Testis (tissue), 3 donors: ENCODE data around the gene FHOD3. TPM values are rescaled to one million over a fixed set of nuclear protein-coding genes. Genes with fewer than 3 reads are reported as not detected.

ENCODE experiments used
- DNase-seq: peaks from one replicate; pipeline ENCODE4 v3.0.0-alpha.2; 2019
- H3K27ac ChIP-seq, 2 donors: fragments of 200-600 bp; sonication (generic); one replicate each; pipeline ENCODE4 v1.5.1; 2019
- H3K27me3 ChIP-seq: fragments of 200-600 bp; sonication (generic); one replicate; pipeline ENCODE4 v1.5.1; 2019
- H3K36me3 ChIP-seq: fragments of 200-600 bp; sonication (generic); one replicate; pipeline ENCODE4 v1.5.1; 2017; ENCODE audit warnings: low read depth; ENCODE audit errors: missing control alignments
- H3K4me1 ChIP-seq: fragments of 200-600 bp; sonication (generic); one replicate; pipeline ENCODE4 v1.5.1; 2019
- H3K4me3 ChIP-seq, 2 donors: fragments of 200-600 bp; sonication (generic); one replicate each; pipeline ENCODE4 v1.5.1; 2017 to 2019
- H3K9me3 ChIP-seq: fragments of 200-600 bp; sonication (generic); one replicate; pipeline ENCODE4 v1.5.1; 2017
- CTCF ChIP-seq, 3 experiments: fragments of 450-650 bp in 2 of 3; fragments of 200-600 bp in 1 of 3; sonication (generic) in 1 of 3; IDR thresholded peaks; one replicate each; pipeline ENCODE4 v1.5.1; 2016 to 2019; ENCODE audit warnings: antibody characterized with exemption in 3 of 3, mild to moderate bottlenecking in 2 of 3, moderate library complexity in 1 of 3
- POLR2A ChIP-seq: fragments of 450-650 bp; IDR thresholded peaks from one replicate; pipeline ENCODE4 v1.6.1; 2017; ENCODE audit warnings: antibody characterized with exemption, mild to moderate bottlenecking, moderate library complexity
- WGBS, 2 donors: methylation state at CpG; one replicate each; pipeline ENCODE4 v1.1.5; 2018; 5-methylcytosine and 5-hydroxymethylcytosine counted together
- intact Hi-C: fragments of 100-400 bp; cut with DNase I; formaldehyde crosslinking; loops from one replicate; pipeline ENCODE4 v1.15.1; 2023; ENCODE audit warnings: low total_unique reads
- polyA plus RNA-seq: library from polyadenylated mRNA; stranded (reverse); fragments of 350-450 nt; fragmentation: Illumina TruSeq; extraction: RNeasy Lipid Tissue Mini Kit (QIAGEN cat#74804); gene quantifications from one replicate; pipeline ENCODE4 v1.2.3, GENCODE V29; 2014; ENCODE audit warnings: low read depth, low replicate concordance; ENCODE audit not compliant: insufficient read depth
- total RNA-seq, 2 donors: library from RNA; depleted of rRNA; stranded (reverse); fragments of >200 nt; gene quantifications; one replicate each; pipeline ENCODE4 v1.2.3, GENCODE V29; 2016

FHOD3 gene
- total and polyA plus RNA-seq, 3 donors from 2014 or later, result 6.5 to 46.8 (median 37.3) TPM

GRCh38 chr18:36481201-36481657, 183.7 kb downstream of the FHOD3 start:
- Histone ChIP-seq H3K36me3 (no peaks in the 10 kb centered on the region), H3K4me1 (no peaks in the 10 kb centered on the region), H3K27ac (no peak overlapping the region), H3K4me3 (no peak overlapping the region), H3K27me3 (no peaks in the 10 kb centered on the region), H3K9me3 (no peaks in the 10 kb centered on the region)
- intact Hi-C loops, result no loop called here
- WGBS, 2 donors, result 49 to 55% methylated on average over 4 of the region's 4 CpGs
- TF ChIP-seq CTCF (IDR thresholded peaks at IDR 0.05), result no peak
- no peak for TF ChIP-seq POLR2A
- no peak for DNase-seq

GRCh38 chr18:36481935-36482334, 184.4 kb downstream of the FHOD3 start:
- Histone ChIP-seq H3K4me1 (no peaks in the 10 kb centered on the region), H3K27ac (no peak overlapping the region), H3K4me3 (no peak overlapping the region), H3K9me3 (no peaks in the 10 kb centered on the region), H3K27me3 (no peaks in the 10 kb centered on the region), H3K36me3 (no peaks in the 10 kb centered on the region)
- no peak for DNase-seq
- TF ChIP-seq CTCF (IDR thresholded peaks at IDR 0.05) (no peak), POLR2A (no peak)
- intact Hi-C loops, result no loop called here
- 64 to 65% methylated on average over 1 of the region's 1 CpG for WGBS, 2 donors

- intact Hi-C loops, result no loop called here
- DNase-seq, result no peak
- H3K9me3 ChIP-seq, result no peaks in the 10 kb centered on the region
- no peaks in the 10 kb centered on the region for H3K4me1 ChIP-seq
- 82 to 91% methylated on average over 4 to 5 of the region's 5 CpGs for WGBS, 2 donors
- no peak overlapping the region for H3K27ac ChIP-seq
- TF ChIP-seq CTCF (IDR thresholded peaks at IDR 0.05) (no peak), POLR2A (no peak)
- H3K27me3 ChIP-seq, result no peaks in the 10 kb centered on the region
- no peaks in the 10 kb centered on the region for H3K36me3 ChIP-seq
- H3K4me3 ChIP-seq, result no peak overlapping the region
Observed at GRCh38 chr18:36484591-36484990, 187.1 kb downstream of the FHOD3 start.

GRCh38 chr18:36485772-36486171, 188.3 kb downstream of the FHOD3 start:
- Histone ChIP-seq H3K27ac (no peak overlapping the region), H3K27me3 (no peaks in the 10 kb centered on the region)
- 85 to 96% methylated on average over 2 of the region's 2 CpGs for WGBS, 2 donors

More at GRCh38 chr18:36485772-36486171, 188.3 kb downstream of the FHOD3 start:
- no peak for DNase-seq
- Histone ChIP-seq H3K4me3 (no peak overlapping the region), H3K36me3 (no peaks in the 10 kb centered on the region), H3K9me3 (no peaks in the 10 kb centered on the region), H3K4me1 (no peaks in the 10 kb centered on the region)
- intact Hi-C loops, result no loop called here
- TF ChIP-seq POLR2A (no peak), CTCF (IDR thresholded peaks at IDR 0.05) (no peak)
